Islet of Langerhans (tissue), 1 donor: ENCODE measurements around the gene ADARB2.

Experiments used
- FAIRE-seq: peaks from one replicate; lab custom pipeline; 2011; peaks lifted over from hg19 to GRCh38; lab: Jason Lieb, UNC

The ADARB2 gene

DNA sequence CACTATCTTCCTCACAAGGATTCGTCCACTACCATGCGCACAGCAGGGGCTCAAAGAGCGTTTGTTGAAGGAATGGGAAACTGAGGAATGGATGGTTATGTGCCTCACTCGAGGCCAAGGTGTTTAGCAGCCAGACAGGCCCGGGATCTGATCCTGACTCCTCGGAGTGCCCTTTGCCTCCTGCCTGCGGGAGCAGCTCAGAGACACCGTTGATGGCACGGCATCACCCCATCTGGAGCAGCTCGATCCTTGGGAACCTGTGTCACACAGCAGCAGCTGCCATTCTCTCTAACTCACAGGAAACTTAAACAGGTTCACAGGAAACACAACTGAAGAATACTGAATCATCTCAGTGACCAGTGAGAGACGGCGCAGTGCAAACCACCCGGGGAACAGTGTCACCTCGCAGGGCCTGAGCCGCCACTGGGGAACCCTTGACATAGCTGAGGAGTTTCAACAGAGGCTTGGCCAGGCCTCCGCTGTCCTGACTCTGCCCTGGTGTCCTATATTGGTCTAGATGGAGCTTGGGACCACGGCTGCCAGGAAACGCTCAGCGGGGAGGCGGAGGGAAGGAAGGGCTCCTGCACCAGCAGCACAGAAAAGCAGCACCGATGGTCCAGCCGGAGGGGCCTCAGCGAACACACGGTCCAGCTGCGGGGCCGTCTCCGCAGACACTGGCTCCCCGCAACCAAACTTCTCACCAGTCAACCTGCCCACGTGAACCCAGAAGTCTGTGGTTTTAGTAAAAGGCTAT lies 169.4 kb downstream of the ADARB2 start:
- FAIRE-seq = no peak

DNA sequence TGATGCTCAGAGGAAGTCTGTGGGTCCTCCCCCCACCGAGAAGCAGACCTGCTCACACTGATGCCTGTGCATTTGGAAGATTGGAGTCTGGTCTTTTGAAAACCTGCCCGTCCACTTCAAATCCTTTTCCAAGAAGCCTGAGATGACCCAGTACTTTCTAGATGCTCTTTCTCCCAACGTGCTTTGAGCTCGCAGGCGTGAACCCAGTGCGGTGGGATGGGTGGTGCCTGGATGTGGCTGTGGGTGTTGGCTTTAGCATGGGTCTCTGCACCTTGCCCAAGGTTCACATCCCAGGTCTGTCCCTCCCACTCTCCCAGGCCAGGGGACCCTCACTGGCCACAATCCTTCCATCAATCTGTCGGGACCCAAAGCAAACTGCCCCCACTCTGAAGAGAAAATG lies 170.2 kb downstream of the ADARB2 start:
- no peak for FAIRE-seq

- FAIRE-seq = no peak
Measured at GRCh38 chr10:1564791-1565190, 172.5 kb downstream of the ADARB2 start.

GRCh38 chr10:1563028-1563427 lies 174.3 kb downstream of the ADARB2 start:
- no peak for FAIRE-seq

GRCh38 chr10:1561731-1562337 lies 175.5 kb downstream of the ADARB2 start:
- no peak for FAIRE-seq

GRCh38 chr10:1560535-1561192 lies 176.7 kb downstream of the ADARB2 start:
- FAIRE-seq = no peak

DNA sequence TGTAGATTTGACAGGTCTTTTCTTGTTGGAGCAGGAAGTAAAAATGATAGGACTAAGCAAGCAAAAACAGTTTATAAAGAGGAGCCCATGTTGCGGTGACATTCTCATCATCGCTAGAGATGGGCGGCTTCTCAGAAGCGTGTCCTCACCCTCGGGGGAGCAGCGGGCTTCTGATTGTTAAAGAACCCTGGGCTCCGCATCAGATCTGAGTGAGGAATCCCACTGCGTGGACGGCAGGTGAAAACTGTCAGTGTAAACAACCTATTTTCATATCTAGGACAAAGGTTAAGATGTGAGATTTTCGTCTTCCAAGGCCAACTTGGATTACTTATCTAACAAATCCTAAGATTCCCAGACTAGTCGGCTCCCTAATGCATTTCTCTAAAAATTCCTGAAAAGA lies 177.6 kb downstream of the ADARB2 start:
- FAIRE-seq = no peak

DNA sequence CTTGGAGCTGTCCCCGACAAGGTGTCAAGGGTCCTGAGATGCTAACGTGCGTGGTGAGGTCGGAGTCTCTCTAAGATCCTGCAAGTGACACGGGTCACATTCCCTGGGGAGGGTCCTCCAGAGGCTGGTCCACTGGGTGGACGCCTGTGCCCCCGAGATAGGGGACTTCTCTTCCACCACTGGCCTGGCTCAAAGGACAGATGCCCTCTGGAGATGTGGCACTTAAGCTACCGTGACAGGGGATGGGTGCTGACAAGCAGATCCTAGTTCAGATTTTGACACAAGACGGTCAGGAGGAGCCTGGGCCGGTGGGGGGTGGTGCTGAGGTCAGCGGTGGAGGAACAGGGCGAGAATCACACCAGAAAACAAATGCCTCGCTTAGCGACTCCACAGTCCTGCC lies 178.0 kb downstream of the ADARB2 start:
- no peak for FAIRE-seq

DNA sequence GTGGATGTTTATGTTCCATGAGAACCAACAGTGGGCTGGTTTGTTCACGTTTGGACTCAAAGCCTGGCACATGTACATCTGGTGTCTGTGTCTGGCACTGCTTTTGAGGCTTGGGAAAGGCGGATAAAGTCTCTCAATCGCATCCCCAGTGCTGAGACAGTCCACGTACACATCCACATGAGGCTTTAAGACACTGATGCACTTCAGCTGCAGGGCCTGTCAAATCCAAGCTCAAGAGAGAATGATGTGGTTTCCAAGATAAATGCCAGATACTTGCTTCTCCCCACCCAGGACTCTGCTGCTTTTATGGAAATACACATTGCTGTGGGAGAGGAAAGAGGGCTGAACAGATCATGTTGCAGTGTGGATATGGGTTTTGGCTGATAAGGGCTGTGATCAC lies 178.4 kb downstream of the ADARB2 start:
- FAIRE-seq = no peak

DNA sequence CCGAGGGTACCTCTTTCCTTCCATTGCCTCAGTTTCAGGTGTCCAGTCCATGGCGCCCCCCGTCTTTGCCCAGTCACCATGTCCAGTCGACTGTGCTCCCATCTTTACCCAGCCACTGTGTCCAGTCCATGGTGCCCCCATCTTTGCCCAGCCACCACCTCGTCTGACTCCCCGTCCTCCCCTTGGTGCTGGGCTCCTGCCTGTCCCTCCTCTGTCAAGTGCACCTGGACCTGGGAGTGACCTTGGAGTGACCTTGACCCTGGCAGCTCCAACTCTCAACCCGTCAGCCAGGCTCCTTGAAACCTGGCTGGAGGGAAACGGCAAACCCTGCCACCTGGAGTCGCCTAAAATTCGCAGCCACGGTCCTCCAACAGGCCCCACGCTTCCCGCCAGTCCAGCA lies 180.2 kb downstream of the ADARB2 start:
- no peak for FAIRE-seq

DNA sequence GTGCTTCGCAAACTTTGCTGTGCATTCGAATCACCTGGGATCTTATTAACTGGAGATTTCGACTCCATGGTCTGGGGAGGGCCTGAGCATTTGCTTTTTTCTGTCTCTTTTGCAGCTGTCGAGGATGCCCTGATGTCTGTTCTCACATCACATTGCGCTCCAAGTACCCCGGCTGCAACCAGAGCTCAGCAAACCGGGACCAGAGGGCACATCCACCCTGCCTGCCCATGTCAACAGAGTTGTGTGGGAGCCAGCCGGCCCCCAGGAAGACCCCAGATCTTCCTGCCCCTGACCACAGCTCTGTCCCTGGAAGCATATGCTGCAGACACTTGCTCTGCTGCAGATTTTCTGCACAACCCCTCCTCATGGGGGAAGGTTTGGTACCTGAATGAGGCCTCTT lies 180.8 kb downstream of the ADARB2 start:
- no peak for FAIRE-seq

DNA sequence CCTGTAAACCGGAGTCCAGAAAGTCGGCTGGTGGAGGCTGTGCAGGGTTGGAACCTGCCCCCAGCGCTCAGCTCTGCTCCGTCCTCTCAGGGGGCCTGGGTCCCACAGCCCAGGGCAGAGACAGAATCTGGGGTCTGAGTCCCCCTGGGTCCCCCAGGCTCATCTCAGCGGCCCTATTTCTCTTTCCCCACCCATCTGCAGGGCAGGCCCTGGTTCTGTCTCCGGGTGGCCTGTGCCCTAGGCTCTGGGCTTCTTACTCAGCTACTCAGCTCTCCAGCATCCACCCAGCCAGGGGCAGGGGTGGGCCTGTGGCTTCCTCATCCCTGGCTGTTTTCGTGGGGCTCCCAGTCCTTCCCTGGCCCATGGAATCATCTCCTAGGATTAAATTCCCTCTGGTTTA lies 183.4 kb downstream of the ADARB2 start:
- no peak for FAIRE-seq

DNA sequence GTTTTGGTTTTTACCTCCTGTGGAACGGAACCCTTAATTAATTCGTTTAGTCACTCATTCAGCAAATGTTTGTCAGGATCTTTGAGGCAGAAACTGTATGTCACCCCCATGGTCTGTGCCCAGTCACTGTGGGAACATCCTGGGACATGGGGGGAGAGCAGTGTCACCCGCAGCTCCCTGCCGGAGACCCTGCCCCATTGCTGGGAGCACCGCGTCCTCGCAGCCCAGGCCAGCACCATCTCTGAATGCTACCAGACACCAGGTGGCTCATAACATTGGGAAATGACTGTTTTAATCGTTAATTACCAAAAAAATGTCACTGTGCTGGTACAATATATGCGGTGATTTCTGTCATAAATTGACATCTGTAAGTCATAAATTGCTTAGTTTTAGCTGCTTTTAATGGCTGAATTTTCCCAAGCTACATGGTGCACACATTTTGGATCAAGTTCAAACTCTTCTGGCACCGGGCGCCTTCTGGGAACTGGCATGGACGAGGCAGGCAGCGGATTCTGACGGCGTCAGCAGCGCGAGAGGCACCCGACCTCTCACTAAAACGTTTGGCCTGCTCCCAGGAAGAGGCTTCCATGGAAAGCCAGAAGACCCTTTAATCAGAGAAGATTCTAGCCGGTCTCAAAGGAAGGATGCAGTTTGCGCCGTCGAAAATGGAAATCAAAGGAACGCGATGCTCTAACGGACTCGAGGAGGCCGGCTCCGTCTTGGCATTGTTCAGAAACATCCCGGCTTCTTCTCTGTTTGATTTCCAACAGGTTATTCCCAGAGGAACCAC lies 184.2 kb downstream of the ADARB2 start:
- FAIRE-seq = no peak

DNA sequence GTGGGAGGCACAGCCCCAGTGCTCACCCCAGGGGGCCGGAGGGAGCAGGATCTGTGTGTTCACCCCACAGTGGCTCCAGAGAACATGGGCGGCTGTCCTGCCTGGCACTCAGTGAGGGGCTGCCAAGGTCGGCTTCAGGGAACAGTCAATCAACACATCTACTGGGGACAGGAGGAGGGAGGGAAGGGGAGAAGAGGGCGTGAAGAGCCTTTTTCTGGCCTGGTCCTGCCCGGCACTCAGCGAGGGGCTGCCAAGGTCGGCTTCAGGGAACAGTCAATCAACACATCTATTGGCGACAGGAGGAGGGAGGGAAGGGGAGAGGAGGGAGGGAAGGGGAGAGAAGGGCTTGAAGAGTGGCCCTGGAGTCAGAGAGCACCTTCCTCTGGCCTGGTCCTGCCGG lies 184.9 kb downstream of the ADARB2 start:
- no peak for FAIRE-seq

GRCh38 chr10:1551636-1552338 lies 185.5 kb downstream of the ADARB2 start:
- no peak for FAIRE-seq

GRCh38 chr10:1550616-1551015 lies 186.7 kb downstream of the ADARB2 start:
- FAIRE-seq = no peak

GRCh38 chr10:1550291-1550595 lies 187.1 kb downstream of the ADARB2 start:
- FAIRE-seq = no peak

DNA sequence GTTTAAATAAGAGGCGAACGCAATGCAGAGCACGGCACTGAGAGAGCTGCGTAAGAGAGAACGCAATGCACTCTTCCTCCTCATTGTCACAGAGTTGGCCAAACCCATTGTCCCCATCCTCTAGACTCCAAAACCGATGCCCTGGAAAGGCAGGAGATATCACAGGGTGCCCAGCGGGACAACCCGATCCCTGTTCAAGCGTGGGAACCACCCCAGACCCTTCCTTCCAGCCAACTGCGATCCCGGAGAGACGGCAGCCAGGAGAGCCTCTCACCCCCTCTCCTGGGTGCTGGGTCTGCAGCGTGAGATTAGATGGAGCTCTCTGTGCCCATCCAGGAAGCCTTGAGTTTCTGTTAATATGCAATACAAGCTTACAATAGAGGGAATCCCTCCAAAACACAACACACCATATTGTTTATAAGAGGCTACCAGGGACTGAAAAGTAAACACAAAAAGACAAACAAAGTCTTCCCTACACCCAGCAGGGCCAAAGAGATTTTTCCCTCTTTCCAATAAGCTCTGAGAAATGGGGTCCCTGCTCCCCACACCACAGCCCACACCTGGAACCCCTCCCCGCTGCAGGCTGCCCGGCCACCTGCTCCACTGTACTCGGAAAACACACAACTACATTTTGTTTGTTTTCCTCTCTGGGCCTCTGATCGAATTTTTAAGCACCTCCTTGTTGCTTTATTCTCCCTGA lies 187.6 kb downstream of the ADARB2 start:
- no peak for FAIRE-seq

- no peak for FAIRE-seq
Measured at GRCh38 chr10:1548596-1548995, 188.7 kb downstream of the ADARB2 start.

DNA sequence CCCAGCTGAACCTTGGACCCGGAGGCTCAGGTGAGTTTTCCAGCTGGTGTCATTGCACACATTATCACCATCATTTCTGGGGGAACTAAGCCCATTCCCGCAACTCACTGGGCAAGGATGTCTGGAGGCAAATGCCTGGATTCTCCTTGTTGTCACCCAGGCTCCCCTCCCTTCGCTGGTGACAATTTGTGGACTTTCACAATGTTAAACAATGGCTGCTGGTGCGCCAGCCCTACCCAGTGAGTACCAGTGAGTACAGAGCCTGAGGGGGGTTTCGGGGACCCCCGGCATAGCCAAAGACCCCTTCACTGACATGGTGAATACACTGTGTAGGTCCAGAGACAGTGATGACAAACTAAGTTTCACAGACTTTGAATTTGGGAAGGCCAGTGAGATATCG lies 189.2 kb downstream of the ADARB2 start:
- no peak for FAIRE-seq

GRCh38 chr10:1546431-1547110 lies 190.8 kb downstream of the ADARB2 start:
- FAIRE-seq = no peak
